Measurements from ENCODE around the gene PEAR1. TPM values are rescaled to one million over a fixed set of nuclear protein-coding genes. Genes with fewer than 3 reads are reported as not detected.

PEAR1 gene
- total RNA-seq, 2 donors from 2014 or later, result 7.2 to 10.4 TPM

DNA sequence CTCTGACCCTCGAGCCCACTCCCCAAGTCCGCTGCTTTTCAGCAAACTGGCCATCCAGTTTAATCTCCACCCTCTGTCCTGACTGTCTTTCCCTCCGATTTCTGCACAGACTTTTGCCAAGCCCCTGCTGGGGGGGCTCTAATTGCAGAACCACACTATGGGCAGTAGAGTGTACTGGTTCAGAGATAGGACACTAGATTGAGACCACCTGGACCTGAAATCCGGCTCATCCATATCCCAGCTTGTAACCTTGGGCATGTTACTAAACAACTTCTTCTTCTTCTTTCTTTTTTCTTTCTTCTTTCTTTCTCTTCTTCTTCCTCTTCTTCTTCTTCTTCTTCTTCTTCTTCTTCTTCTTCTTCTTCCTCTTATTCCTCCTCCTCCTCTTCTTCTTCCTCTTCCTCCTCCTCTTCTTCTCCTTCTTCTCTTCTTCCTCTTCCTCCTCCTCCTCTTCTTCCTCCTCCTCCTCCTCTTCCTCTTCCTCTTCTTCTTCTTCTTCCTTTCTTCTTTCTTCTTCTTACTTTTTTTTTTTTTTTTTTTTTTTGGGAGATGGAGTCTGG, 34.6 kb downstream of the PEAR1 start:
- intact Hi-C loops (cut with DNase I), result loop anchor here in 1 of 2 donors (5.0 kb wide), 1 partner anchor 36 kb away; the partner anchor contains the start of gene PEAR1
- ATAC-seq, result no peak
- no peak for DNase-seq

DNA sequence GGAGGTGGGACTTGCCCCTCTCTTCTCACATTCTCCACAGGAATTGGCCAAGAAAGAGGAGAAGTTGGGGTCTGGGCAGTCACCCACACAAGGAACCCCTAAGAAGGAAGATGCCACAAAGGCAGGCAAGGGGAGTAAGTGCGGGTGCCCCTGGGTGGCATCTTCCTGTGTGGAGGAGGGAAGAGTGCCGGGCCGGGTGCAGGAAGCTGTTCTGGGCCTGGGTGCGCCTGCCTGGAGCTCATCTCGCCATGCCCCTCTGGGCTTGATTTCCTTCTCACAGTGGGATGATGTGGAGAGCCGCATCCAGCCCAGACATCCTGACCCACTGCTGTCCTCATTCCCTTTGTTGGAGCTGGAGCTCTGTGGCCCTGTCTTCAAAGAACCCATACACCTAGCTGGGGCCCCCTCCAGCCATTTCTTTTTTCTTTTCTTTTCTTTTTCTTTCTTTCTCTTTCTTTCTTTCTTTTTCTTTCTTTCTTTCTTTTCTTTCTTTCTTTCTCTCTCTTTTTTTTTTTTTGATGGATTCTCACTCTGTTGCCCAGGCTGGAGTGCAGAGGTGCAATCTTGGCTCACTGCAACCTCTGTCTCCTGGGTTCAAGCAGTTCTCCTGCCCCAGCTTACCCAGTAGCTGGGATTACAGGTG, 36.2 kb downstream of the PEAR1 start:
- ATAC-seq (no peak), DNase-seq (no peak)
- intact Hi-C loops (cut with DNase I), result loop anchor here in 1 of 2 donors (5.0 kb wide), 1 partner anchor 37 kb away; the partner anchor contains the start of gene PEAR1

DNA sequence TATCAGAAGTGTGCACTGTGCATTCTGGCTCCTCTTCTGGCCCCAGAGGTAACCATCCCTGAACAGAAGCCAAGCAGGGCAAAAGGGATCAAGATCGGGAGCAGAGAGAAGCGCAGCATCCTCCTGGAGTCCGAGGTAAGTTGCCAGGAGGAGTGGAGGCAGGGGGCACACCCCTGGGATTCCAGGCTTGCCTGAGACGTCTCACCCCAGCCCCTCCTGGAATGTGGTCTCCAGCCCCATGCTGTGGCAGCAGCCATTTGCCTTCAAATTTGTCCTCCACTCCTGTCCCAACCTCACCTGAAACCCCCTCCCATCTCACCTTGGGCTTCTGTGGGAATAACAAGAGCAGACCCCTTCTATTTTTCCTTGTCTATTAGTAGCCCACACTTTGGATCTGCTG, 37.0 kb downstream of the PEAR1 start:
- no peak for ATAC-seq
- peak; percentile 12 for DNase-seq
- intact Hi-C loops (cut with DNase I), result no loop called here

DNA sequence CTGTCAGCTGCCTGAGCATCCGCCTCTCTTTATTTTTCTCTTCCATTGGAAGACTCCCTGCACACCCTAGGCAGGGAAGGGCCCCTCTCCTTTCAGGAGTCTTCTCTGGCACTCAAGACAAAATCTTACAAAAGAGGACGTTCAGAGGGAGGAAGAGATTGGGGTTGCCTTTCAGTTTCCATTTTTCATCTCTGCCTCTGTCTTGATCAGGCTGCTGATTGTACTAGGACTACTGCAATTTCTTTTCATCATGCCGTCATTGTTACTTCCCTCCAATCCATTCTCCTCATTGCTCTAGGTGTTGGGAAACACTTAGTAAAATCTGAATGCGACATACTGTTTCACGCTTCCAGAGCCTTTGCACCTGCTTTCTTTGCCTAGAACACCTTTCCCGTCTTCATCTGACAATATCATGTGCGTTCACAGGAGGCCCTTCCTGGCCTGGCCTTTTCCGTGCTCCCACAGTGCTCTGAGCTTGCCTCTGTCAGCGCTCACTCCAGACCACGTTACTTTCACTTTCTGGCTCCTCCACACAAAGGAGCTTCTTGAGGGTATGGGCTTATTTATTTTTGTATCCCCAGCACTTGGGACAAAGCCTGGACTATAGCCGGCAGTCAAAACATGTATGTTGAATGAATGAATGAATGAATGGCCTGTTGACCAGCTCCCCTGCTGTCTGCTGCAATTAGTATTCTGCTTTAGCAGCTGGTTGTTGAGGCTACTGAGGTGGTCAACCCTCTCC, 37.9 kb downstream of the PEAR1 start:
- DNase-seq, result no peak
- peak in 1 of 2 donors; percentile 9 for ATAC-seq
- intact Hi-C loops (cut with DNase I), result no loop called here

GRCh38 chr1:156931974-156932710, 38.6 kb downstream of the PEAR1 start:
- DNase-seq, result no peak
- peak in 1 of 2 donors; percentile 3 for ATAC-seq
- intact Hi-C loops (cut with DNase I), result no loop called here

DNA sequence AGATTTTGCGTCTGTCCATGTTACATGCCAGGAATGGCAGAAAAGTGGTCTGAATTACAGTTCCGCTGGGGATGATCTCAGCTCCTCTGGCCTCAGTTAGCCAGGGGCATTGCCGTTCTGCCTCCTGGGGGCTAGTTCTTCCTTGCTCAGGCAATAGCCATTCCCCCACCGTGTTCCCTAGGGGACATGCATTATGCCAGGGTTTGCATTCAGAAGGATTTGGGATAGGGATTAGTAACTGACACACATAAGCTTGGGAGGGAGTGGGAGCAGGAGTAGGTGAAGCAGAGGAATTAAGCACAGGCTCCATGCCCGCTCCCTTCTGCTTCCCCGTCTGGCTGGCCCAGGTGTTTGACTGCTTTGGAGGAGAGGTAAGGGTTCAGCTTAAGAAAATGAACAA, 39.6 kb downstream of the PEAR1 start:
- no peak for DNase-seq
- intact Hi-C loops (cut with DNase I), result no loop called here

DNA sequence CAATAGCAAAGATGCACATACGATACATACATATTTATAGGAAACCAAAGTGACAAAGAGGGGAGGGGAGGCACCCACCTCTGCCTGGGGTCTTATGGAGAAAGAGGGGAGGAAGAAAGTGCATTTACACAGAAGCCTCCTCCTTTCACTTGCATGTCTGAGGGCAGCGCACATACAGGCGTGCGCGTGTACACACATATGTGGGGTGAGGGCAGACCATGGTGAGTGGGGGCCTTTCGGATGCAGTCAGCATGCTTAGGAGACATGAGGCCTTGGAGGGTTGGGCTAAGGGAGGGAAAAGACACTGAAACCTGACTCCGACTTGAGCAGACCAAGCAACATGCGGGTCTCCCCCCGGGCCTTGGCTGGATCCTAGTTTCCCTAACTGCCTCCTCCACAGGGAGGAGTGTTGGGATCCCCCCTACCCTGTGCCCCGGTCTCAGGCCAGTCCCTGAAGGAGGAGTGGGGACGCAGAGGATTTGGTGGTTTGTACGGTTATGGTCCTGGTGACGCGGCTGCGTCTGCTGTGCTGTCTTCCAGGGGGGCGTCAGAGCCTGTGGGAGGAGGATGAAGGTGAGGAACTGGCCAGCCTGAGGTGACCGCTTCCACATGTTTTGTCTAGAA, 42.1 kb downstream of the PEAR1 start:
- no peak for ATAC-seq
- no peak for DNase-seq
- intact Hi-C loops (cut with DNase I), result no loop called here

More for the DNA sequence above, 39.6 kb downstream of the PEAR1 start:
- no peak for ATAC-seq

DNA sequence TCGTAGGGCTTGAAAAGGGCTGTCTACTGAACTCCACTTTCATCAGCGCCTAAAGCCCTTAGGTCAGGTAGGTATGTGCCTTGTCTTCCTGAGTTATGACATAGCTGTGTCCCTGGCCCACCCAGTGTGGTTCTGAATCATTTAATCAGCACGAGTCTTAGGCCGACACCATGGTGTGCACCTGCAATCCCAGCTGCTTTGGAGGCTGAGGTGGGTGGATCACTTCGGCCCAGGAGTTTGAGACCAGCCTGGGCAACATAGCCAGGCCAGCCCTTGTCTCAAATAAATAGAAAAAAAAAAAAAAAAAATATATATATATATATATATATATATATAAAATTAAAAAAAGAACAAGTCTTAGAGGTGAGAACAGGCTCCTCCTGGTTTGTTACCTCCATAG, 42.7 kb downstream of the PEAR1 start:
- no peak for DNase-seq
- no peak for ATAC-seq
- intact Hi-C loops (cut with DNase I), result no loop called here

DNA sequence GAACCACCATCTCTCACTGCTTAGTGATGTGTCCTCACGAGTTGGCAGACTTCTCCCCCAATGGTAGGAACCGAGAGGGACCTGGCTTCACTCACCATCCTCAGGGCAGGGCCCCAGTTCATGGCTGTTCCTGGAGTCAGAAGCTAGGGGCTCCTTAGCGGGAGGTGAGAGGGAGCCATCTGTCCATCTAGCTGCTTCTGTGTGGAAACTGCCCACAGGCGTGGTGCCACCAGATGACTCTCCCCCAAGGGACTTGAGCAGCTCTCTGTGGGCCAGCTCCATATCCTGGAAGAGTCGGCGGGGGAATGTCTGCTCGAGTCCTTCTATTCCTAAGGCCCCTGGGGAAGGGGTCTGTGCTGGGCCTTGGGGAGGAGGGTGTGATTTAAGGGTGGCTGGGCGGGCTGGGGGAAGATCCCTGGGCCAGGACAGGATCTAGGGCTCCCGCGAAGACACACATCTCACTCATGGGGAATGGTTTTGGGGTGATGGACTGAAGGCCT, 43.3 kb downstream of the PEAR1 start:
- DNase-seq (no peak), ATAC-seq (no peak)
- intact Hi-C loops (cut with DNase I), result no loop called here

DNA sequence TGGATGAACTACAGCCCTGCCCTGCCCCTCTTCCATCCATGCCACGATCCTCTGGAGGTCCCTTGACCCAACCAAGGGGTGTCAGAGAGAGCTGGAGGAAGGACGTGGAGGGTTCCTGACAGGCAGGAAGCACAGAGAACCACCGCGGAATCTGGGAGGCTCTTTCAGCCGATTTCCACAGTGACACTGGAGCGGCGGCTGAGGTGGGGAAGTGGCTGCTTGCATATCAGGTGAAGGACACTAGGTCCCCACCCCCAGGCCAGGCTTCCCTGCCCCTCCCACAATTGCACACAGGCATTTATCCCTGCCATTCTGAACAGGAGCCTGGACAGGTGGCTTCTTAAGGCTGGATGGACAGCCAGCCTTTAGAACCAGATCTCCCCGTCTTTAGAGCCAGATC, 44.4 kb downstream of the PEAR1 start:
- intact Hi-C loops (cut with DNase I), result no loop called here
- ATAC-seq, result no peak

GRCh38 chr1:156938813-156939212, 45.3 kb downstream of the PEAR1 start:
- ATAC-seq, result no peak
- intact Hi-C loops (cut with DNase I), result no loop called here

More for the DNA sequence above, 44.4 kb downstream of the PEAR1 start:
- DNase-seq, result no peak

DNA sequence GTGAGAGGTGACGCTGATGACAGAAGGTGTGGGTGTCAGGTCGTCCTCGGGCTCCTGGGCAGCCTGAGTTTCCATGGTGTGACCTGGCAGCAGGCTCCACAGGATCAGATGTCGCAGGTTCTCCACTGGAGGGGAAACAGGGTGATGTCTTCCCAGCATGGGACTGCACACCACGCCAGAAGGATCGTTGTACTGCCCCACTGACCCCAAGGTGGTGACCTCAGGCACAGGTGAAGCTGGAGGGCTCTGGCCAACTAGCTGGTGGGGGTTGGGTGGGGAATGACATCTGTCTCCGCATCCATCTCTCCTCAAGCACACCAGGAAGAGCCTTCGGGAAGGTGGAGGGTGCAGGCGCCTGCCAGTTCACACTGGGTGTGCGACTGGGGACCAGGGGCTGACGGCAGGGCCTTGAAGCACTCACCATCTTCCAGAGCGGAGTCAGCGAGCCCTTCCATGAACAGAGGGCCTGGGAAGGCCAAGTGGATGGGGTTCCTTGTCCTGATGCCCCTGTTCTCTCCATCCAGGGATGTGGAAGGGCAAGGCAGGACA, 46.3 kb downstream of the PEAR1 start:
- intact Hi-C loops (cut with DNase I), result no loop called here
- DNase-seq (no peak), ATAC-seq (no peak)

More at GRCh38 chr1:156938813-156939212, 45.3 kb downstream of the PEAR1 start:
- DNase-seq, result no peak

DNA sequence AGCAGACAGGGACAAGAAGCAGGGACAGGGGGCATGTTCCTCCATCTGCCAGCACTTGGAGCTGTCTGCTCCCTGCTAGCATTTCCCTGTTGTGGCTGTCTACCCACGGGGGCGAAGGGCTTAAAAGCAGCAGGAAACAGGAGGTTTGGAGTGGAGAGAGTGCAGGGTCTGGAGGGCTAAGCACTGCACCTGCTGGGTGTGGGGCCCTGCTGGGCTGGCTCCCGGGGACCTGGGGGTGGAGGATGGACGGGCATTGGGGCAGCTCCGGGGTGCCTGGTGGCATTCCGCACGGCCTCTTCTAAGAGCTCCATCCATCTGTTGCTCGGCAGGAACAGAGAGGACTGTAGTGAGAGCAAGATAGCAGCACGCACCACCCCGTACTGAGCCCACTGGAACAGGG, 48.2 kb downstream of the PEAR1 start:
- DNase-seq (no peak), ATAC-seq (no peak)
- intact Hi-C loops (cut with DNase I), result no loop called here

- no peak for ATAC-seq
- intact Hi-C loops (cut with DNase I), result no loop called here
- DNase-seq, result no peak
Measured at GRCh38 chr1:156942176-156942575, 48.7 kb downstream of the PEAR1 start.

DNA sequence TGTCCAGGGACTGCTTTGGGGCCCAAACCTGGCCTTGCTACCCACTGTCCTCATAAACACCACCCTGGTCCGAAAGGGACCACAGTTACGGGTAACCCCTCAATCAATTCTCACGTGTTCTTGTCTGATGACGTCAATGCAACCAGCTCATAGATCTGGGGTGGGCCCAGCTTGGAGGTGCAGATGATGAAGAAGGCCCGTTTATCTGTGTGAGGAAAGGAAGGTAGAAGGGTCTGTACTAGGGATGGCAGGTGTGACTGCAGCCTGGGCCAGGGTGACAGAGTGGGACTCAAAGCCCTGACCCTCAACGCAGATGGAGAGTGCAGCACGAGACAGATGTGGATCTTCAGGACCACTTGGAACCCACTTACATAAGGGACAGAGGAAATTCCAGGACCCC, 49.1 kb downstream of the PEAR1 start:
- intact Hi-C loops (cut with DNase I), result no loop called here
- DNase-seq (no peak), ATAC-seq (no peak)

DNA sequence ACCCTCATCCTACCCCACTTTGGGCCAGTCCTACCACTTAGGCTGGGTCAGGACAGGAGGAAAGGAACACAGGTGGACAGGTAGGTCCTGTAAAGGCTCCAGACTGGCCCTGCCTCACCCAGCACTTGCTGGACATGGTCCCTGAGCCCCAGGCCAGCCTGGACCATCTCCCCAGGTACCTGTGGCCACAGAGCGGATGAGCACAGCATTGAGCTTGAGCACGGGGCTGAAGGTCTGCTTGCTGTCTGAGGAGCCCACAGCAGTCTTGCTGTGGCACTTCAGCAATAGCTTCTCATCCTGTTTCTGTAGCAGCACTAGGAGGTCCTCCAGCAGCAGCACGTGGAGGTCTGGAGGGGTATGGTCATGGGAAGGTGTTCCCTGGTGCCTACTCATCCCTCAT, 50.2 kb downstream of the PEAR1 start:
- intact Hi-C loops (cut with DNase I), result no loop called here
- ATAC-seq (no peak), DNase-seq (no peak)

DNA sequence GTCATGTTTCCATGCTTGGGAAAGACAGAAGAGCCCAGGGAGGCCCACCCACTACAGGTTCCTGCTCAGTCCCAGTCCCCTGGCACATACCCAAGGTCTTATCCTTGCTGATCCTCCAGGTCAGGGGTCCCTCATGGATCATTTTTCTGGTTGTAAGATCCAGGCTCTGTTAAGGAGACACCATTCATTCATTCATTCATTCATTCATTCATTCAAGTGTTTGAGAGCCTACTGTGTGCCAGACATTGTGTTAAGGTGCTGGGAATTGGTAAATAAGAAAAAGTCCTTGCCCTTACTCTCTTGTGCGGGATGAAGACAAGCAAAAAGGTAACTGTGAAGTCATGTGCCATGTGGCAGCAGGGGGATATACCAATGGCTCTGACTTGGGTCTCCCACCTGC, 50.8 kb downstream of the PEAR1 start:
- DNase-seq, result no peak
- intact Hi-C loops (cut with DNase I), result no loop called here
- no peak for ATAC-seq

- ATAC-seq (no peak), DNase-seq (no peak)
- intact Hi-C loops (cut with DNase I), result no loop called here
Measured at GRCh38 chr1:156944848-156945247, 51.3 kb downstream of the PEAR1 start.
